TTC549 (cell line): ENCODE results near the gene ZNF638.

Experiments used
- FAIRE-seq: peaks from 2 replicates; lab custom pipeline; 2012; peaks lifted over from hg19 to GRCh38; lab: Jason Lieb, UNC

ZNF638 gene

GRCh38 chr2:71457123-71457915 is 125.7 kb downstream of the ZNF638 start:
- no peak for FAIRE-seq

DNA sequence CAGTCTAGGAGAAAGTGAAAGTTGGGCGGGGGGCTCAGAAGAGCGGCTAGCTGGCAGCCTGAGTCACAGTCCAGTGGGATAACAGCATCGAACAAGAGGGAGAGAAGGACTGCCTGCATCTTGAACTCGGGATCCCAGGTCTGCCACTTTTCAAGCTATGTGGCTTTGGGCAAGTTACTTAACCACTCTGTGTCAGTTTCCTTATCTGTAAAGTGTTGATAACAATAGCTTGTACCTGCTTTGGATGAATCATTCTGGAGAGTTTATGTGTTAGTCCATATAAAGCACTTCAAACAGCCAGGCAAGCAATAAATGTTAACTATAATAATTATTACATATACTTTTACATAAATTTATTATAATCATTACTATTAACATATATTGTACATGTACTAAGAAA is 126.3 kb downstream of the ZNF638 start:
- no peak for FAIRE-seq

DNA sequence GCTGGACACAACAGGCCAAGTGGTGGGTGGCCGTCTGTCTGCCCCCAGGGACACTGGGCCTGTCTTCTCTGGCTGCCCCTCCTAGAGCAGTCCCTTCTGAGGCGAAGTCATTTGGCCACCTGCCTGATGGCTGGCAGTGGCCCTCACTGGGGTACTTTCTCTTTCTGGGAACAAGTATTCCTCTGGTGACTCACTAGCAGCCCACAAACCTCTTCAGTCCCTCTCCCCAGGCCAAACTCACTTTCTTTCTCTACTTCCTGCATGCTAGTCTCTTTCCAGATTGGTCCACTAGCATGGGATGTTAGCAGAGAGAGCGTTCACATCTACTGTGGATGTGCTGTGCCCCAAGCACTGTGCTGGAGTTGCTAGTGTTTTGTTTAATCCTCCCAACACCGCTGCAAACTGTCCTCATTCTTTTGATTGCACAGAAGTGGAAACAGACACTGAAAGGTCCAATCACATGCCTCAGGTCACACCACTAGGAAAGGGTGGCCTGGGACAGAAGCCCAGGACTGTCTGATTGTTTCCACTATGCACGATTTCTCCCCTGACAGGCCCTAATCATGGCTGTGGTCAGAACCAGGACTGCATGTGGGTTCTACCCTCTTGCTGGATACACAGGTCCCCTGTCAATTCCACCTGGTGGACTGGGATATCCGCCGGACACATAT is 127.0 kb downstream of the ZNF638 start:
- no peak for FAIRE-seq

DNA sequence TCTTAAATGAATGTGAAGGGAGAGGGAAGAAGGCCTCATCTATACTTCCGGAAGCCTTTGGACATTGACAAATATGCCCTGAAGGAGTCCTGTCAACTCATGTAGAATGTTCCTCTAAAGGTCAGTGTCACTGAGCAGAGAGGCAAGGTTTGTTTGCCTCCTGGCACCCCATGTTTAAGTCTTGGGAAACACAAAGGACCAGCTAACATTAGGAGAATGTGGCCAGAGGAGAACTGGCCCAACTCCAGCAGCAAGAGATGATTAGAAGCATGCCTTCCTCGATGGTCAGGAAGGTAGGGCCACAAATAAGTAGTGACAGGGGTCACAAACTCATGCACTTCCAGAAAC is 127.5 kb downstream of the ZNF638 start:
- FAIRE-seq, result no peak

DNA sequence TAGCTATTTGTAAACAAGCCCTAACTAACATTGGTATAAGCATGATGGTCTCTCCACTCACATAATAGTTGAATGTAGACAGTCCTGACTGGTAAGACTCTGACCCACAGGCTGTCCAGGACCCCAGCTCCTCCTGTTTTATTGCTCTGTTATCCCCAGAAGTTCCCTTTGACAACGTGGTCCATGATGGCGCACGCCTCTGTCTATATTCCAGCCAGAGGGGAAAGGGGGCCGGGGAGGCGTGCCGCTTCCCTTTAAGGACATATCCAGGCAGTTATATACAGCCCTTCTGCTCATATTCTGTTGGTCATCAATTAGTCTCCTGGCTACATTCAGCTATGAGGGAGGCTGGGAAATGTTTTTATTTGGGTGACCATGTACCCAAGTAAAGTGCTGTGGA is 128.5 kb downstream of the ZNF638 start:
- FAIRE-seq, result no peak

DNA sequence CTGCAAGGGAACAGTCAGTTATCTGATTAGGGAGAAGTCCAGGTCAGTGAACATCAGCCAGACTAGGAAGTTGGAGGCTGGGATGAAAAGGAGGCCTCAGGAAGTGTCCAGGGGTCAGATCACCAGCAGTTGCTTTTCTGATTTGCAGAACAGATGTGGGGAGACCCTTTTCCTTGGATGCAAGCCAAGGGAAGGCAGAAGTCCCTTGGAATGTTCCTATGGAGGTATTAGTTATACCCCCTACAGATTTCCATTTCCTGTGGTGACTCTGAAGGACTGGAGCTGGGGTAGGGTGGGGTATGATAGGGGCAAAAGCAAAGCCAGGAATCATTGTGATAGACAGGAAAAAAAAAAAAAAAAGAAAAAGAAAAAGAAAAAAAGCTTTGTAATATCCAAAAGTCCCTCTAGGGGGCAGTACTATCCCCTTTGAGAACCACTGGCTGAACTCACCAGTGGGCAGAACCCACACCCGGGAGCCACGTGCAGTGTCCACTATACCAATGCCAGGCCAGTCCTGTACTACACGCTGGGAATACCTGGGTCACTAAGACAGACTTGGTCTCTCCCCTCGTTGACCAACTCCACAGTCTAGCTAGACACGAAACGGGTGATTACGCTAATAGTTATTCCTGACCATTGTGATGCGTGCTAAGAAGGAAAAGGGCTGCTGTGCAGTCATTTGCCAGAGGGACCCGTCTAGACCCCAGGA is 129.2 kb downstream of the ZNF638 start:
- no peak for FAIRE-seq

- FAIRE-seq, result no peak
Observed at GRCh38 chr2:71461304-71461671, 129.7 kb downstream of the ZNF638 start.

- no peak for FAIRE-seq
Observed at GRCh38 chr2:71462056-71462605, 130.5 kb downstream of the ZNF638 start.

- no peak for FAIRE-seq
Observed at GRCh38 chr2:71462641-71463341, 131.2 kb downstream of the ZNF638 start.

DNA sequence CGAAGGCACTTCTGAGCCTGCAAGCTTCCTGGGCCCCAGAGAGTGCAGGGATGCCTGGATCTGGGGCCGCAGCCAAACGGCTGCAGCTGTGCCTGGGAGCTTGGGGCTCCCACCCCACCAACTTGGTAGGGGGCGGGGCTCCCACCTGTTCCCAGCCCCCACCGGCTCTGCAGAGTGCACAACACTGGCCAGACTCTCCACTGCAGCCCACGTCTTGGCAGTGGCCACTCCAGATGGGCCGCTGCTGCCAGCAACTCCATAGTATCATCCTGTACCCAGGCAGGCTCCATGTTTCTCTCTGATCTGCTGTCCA is 131.7 kb downstream of the ZNF638 start:
- FAIRE-seq, result no peak

DNA sequence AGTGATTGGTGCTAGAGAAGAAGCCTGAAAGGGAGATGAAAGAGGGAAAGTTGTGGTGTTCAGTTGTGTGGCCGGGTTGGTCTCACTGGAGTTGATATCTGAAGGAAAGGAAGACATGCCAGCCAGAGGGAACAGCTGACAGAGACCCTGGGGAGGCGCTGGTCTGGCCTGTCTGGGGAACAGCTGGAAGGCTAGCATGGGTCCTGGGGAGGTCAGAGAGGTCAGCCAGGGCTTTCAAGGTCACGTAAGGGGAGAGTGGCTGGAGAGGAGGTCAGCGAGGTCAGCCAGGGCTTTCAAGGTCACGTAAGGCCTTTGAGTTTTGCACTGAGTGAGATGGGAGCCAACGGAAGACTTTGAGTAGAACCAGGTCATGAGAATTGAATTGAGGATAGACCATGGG is 132.8 kb downstream of the ZNF638 start:
- FAIRE-seq, result no peak

- FAIRE-seq, result no peak
Observed at GRCh38 chr2:71465356-71465755, 133.8 kb downstream of the ZNF638 start.

DNA sequence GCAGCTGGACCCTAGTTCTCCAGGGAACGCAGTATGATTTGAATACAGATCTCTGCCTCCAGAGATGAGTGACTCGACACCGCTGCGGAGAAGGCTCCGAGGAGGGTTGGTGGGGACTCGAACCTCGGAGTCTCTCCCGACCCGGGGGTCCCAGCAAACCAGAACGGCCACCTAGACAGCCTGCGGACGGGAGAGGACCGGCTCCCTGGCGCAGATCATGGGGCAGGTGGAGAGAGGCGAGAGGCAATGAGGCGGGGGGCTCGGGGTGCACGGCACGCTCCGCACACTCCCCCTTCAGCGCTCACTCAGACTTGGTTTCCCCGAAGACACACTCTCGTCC is 134.3 kb downstream of the ZNF638 start:
- no peak for FAIRE-seq

DNA sequence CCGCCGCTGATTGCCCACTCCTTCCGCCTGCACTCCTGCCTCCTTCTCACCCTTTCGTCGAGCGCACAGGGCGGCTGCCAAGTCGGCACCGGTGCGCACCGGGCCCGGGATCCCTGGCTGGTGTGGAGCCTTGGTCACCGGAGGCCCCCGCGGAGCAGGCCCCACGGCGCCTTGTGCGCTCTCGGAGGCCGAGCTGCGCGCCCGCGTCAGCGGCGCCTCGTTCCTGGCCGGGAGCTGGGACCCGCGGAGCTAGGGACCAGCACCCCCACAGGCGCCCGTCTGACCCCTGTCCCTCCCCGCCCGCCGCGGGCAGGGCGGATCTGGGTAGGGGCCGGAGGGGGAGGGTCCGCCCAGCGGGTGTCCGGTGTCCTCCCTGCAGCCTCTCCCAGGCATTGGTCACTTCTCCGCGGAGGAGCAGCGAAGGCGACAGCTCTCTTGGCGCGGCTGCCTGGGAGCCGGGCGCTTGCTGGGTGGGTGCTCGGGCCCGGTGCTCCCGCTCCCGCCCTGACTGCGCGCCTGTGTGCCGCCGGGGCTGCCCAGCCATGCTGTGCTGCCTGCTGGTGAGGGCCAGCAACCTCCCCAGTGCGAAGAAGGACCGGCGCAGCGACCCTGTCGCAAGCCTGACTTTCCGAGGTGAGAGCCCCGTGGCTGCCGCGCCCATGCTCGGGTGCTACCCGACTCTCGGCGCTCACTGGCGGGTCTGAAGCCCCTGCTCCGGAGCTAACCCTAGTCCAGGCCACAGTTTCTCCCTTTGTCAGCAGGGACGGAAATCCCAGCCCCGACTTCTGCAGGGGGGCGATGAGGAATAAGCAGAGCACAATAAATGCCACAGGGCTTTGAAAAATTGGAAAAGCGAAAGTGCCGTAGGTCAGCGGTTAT is 135.0 kb downstream of the ZNF638 start:
- no peak for FAIRE-seq

DNA sequence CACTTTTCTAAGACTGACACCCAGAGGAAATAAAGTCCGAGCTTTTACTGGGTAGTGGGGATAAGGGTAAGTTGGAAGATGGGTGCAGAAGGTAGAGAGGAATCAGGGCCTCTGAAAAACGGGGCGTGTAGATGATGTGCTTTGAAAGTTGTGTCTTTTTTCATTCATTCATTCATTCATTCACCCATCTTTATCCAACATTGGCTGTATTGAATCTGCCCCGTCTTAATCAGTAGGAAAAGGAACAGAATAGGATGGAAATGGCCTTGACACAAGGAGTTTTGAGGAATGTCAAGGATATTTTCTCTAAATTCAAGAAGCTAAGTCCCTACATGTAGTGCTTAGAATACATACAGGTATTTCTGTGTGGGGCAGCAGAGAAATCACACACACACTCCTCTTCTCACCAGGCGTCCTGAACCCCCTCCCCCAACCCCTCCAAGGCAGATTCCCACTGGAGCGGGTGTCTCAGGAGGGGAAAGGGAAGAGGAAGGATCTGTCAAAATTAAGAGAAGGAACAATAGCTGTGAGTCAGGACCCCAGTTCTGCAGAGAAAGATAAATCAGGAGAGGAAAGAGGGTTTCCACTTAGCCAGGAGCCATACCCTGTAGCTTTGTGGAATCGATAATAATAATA is 135.7 kb downstream of the ZNF638 start:
- no peak for FAIRE-seq

DNA sequence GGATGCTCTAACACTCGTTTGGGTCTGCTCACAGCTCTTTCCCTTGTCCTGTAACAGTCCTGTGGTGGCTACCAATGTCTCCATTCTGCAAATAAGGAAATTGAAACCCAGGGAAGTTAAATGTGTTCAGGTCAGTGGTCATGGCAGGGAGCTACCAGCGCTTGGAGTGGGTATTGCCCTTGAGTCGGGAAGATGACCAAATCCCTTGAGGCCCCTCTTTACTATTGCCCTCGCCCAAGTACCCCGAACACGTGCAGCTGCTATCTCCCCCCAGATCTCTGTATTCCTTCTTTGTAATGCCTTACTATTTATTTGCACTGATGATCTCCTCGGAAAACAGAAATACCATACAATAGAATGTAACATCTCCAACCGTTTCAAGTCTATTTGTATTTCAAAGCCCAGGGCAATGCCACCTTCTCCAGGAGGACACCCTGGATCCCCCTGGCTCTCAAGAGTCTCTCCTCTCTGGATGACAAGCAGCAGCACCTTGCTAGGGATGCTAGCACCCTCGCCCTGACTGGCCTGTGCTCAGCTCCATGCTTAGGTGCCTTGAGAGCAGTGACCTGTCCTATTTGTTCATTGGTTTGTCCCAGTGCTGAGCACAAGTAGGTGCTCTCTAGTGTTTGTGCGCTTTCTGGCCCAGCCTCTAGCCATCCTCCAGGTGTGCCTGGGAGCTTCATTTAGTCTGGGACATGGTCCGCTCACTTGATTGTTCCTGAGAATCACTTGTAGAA is 136.9 kb downstream of the ZNF638 start:
- no peak for FAIRE-seq

- FAIRE-seq, result no peak
Observed at GRCh38 chr2:71469403-71470398, 138.1 kb downstream of the ZNF638 start.

DNA sequence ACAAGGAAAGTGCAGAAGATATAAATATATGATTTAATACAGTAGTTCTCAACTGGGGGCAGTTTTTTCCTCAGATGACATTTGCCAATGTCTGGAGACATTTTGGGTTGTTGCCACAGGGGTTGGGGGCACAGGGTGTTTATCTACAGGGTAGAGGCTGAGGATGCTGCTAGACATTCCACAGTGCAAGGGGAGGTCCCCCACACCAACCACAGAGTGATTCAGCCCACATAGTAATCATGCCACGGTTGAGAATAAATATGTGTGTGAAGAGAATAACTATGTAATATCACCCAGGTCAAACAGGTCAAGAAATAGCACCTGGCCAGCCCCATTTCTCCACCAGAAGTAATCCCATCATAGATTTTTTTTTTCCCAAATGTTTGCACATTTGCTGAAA is 139.7 kb downstream of the ZNF638 start:
- FAIRE-seq, result no peak

DNA sequence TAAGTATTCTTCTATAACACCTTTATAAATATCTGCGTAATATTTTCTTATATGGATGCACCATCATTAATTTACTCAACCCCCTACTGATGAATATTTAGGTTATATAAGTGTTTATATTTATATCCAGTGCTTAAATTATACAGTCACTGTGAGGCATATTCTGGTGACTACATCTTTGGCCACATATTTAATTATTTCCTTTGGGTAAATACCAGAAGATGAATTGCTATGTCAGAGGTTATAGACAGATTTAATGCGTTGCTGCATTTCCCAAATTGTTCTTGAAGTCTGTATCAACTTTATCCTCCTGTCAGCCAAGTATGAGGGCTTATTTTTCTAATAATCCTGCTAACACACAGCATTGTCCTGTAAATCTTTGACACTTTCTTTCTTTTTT is 140.4 kb downstream of the ZNF638 start:
- FAIRE-seq, result no peak
